ENCODE data around the gene CPS1.

The CPS1 gene

GRCh38 chr2:210556329-210556980 is at the start of gene CPS1:
Gene CPS1 (plus strand): TSS chr2:210556599. CDS start chr2:210556734, 135 bp downstream.
- DNase-seq (ENCODE audit: low read depth) = no peak

GRCh38 chr2:210515911-210516310 is 40.5 kb upstream of the CPS1 start:
- no peak for DNase-seq (ENCODE audit: low read depth)

GRCh38 chr2:210517264-210517663 is 39.1 kb upstream of the CPS1 start:
- DNase-seq (ENCODE audit: low read depth) = no peak

GRCh38 chr2:210519594-210519993 is 36.8 kb upstream of the CPS1 start:
- no peak for DNase-seq (ENCODE audit: low read depth)

- no peak for DNase-seq (ENCODE audit: low read depth)
Measured at GRCh38 chr2:210522399-210522798, 34.0 kb upstream of the CPS1 start.

- no peak for DNase-seq (ENCODE audit: low read depth)
Measured at GRCh38 chr2:210523650-210524289, 32.6 kb upstream of the CPS1 start.

- DNase-seq (ENCODE audit: low read depth) = no peak
Measured at GRCh38 chr2:210524533-210524932, 31.9 kb upstream of the CPS1 start.

- DNase-seq (ENCODE audit: low read depth) = no peak
Measured at GRCh38 chr2:210527286-210527685, 29.1 kb upstream of the CPS1 start.

- DNase-seq (ENCODE audit: low read depth) = no peak
Measured at GRCh38 chr2:210528716-210529115, 27.7 kb upstream of the CPS1 start.

GRCh38 chr2:210531050-210531449 is 25.3 kb upstream of the CPS1 start:
- DNase-seq (ENCODE audit: low read depth) = no peak

- no peak for DNase-seq (ENCODE audit: low read depth)
Measured at GRCh38 chr2:210531482-210531881, 24.9 kb upstream of the CPS1 start.

GRCh38 chr2:210533389-210533788 is 23.0 kb upstream of the CPS1 start:
- no peak for DNase-seq (ENCODE audit: low read depth)

GRCh38 chr2:210534879-210535278 is 21.5 kb upstream of the CPS1 start:
- DNase-seq (ENCODE audit: low read depth) = no peak

- no peak for DNase-seq (ENCODE audit: low read depth)
Measured at GRCh38 chr2:210536973-210537650, 19.3 kb upstream of the CPS1 start.

GRCh38 chr2:210539035-210539434 is 17.4 kb upstream of the CPS1 start:
- DNase-seq (ENCODE audit: low read depth) = no peak

GRCh38 chr2:210539578-210540416 is 16.6 kb upstream of the CPS1 start:
- DNase-seq (ENCODE audit: low read depth) = no peak

GRCh38 chr2:210540471-210540870 is 15.9 kb upstream of the CPS1 start:
- no peak for DNase-seq (ENCODE audit: low read depth)

GRCh38 chr2:210540900-210541289 is 15.5 kb upstream of the CPS1 start:
- DNase-seq (ENCODE audit: low read depth) = no peak

GRCh38 chr2:210541290-210541902 is 15.0 kb upstream of the CPS1 start:
- DNase-seq (ENCODE audit: low read depth) = no peak

GRCh38 chr2:210544007-210544590 is 12.3 kb upstream of the CPS1 start:
- no peak for DNase-seq (ENCODE audit: low read depth)

- no peak for DNase-seq (ENCODE audit: low read depth)
Measured at GRCh38 chr2:210544831-210545230, 11.6 kb upstream of the CPS1 start.
